DMS114 treated with DMSO at 0.1 percent for 48 hours (cell line): ENCODE measurements around the gene GPRC5A.
A peak's percentile ranks its signal among the peaks of the same experiment; 100 is the strongest.
"Not testable (repeated sequence)": the region's sequence is repeated elsewhere in the genome, so short reads cannot be mapped to it uniquely, and the experiment has no call there.

ENCODE experiments used
- DNase-seq: peaks from one replicate; lab custom pipeline; 2025; ENCODE audit not compliant: unreplicated experiment; lab: John Stamatoyannopoulos, UW

Gene GPRC5A, protein sequence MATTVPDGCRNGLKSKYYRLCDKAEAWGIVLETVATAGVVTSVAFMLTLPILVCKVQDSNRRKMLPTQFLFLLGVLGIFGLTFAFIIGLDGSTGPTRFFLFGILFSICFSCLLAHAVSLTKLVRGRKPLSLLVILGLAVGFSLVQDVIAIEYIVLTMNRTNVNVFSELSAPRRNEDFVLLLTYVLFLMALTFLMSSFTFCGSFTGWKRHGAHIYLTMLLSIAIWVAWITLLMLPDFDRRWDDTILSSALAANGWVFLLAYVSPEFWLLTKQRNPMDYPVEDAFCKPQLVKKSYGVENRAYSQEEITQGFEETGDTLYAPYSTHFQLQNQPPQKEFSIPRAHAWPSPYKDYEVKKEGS

DNA sequence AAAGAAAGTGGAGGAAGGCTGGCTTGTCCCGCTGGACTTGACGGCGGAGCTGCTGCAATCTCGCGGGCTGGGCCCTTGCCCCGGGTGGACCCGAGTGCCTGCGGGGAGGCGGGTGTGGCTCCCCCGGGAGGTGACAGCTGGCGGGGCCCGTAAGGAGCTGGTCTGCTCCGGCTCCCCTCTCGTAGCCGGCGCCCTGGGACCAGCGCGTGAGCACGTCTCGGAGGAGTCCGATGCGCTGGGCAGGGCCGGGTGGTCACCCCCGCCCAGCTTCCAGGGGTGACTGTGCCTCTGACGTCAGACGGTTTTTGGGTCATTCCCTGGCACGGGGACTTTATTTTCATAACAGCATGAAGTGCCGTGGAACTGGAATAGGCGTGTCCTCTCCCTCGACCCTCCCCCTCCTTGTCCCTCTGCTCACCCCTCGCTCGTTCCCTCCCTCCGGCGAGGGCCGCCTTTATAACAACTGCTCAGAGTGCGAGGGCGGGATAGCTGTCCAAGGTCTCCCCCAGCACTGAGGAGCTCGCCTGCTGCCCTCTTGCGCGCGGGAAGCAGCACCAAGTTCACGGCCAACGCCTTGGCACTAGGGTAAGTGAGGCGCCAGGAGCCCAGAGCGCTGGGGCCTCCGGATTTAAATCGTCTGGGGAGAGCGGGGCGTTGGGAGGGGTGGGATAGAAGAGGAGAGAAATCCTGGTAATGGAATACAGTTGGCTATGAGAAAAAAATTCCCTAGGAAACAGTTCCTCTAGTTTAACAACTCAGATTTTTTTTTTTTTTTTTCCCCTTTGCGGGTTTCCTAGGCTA lies at the start of gene GPRC5A:
GPRC5A (plus strand) TSS at position 483 of the 801 bp plus-strand sequence. CDS start 16,688 bp downstream, outside the sequence.
- DNase-seq = peak; percentile 64

DNA sequence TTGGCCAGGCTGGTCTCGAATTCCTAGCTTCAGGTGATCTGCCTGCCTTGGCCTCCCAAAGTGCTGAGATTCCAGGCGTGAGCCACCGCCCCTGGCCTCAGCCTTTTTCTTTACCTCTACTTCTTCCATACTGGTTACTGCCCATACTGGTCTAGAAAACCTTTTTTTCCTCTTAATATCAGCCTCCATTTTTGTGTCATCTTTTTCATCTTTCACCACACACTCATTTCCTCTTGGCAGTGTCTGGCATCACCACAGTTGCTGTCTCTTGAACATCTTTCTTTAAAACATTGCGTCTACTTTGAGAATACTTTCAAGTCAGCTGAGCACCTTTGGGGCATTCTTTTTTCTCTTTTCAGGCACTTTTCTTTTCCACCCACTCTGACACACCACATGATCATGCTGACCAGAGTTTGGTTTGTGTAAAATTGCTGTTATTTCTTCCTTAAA lies 45.5 kb upstream of the GPRC5A start:
- no peak for DNase-seq

DNA sequence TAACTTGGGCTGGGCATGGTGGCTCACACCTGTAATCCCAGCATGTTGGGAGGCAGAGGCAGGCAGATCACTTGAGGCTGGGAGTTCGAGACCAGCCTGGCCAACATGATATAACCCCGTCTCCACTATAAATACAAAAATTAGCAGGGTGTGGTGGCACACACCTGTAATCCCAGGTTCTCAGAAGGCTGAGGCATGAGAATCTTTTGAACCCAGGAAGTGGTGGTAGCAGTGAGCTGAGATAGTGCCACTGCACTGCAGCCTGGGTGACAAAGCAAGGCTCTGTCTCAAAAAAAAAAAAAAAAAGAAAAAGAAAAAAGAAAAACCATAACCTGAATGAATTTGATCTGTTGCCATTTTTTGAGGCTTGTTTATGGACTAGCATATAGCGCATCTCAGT lies 44.6 kb upstream of the GPRC5A start:
- DNase-seq = not testable (repeated sequence)

DNA sequence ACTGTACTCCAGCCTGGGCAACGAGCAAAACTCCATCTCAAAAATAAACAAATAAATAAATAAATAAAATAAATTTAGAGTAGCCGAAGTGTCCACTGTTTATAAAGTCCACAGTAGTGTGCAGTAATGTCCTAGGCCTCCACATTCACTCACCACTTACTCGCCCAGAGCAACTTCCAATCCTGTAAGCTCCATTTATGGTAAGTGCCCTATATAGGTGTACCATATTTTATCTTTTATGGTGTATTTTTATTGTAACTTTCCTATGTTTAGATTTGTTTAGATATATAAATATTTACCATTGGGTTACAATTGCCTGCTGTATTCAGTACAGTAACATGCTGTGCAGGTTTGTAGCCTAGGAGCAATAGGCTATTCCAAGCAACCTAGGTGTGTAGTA lies 37.9 kb upstream of the GPRC5A start:
- DNase-seq = no peak

DNA sequence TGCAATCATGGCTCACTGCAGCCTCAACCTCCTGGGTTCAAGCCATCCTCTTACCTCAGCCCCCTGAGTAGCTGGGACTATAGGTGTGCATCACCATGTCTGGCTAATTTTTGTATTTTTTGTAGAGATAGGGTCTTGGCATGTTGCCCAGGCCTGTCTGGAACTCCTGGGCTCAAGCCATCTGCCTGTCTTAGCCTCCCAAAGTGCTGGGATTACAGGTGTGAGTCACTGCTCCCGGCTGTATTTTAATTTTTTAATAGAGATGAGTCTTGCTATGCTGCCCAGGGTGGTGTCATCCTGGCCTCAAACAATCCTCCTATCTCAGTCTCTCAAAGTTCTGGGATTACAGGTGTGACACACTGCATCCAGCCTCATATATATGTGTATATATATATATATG lies 31.7 kb upstream of the GPRC5A start:
- no peak for DNase-seq

DNA sequence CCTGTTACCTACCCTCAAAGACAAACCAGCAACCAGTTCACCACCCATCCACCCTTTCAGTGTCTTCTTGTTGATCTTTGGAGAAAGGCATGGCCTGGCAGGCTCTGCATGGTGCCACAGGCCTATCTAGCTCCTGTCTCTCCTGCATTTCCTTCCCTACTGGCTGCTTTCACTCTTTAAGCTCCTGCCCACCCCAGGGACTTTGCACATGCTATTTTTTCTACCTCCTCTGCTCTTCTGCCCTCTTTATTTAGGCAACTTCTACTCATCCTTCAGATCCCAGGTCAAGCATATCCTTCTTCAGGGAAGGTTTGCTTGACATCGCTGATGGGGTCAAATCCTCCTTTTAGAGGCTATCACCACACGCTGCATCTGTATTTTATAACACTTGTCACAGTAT lies 27.1 kb upstream of the GPRC5A start:
- no peak for DNase-seq

DNA sequence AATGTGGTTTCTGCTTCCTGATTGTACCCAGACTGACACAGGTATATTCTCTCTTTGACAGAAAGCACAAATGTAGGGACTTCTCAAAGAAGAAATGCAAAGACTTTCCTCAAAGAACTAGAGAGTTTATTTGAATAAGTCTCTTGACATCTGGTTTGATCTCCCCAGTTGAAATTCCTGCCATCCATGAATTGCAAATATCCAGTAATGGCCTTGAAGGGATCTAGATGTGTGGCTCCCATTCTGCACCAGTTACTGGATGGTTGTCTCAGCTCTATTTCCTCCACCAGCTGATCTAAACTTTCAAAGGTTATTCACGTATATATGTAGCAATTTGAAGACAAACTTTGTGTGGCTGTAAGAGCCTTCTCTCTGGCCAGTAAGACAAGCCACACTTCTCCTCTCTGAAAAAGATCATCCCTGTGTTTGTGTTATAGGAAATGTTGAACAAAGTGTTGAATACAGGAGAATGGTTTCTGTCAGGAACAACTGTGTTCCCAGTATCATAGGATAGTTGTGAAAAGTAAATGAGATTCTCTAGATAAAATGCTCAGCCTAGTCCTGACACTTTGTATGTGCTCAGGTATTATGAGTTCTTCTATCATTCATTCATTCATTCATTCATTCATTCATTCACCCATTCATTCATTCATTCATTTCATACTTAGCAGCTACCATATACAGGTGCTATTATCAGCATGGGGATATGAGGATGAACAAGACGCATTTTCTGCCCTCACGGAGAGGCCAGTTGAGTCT lies 22.7 kb upstream of the GPRC5A start:
- DNase-seq = no peak

DNA sequence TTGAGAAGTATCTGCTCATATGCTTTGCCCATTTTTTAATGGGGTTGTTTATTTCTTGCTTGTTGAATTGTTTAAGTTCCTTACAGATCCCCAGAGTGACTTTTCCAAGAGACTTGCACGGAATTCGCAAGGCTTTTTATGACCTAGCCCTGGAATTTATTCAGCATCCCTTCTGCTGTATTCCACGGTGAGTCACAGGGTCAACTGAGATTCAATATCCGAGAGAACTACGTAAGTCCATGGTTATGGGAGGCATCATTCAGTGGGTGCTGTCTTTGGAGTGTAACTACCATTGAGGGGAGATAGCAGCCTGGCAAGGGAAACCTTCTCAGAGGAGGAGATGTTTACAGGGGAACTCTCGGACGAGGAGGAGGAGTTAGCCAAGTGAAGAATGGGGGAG lies 20.9 kb upstream of the GPRC5A start:
- no peak for DNase-seq

DNA sequence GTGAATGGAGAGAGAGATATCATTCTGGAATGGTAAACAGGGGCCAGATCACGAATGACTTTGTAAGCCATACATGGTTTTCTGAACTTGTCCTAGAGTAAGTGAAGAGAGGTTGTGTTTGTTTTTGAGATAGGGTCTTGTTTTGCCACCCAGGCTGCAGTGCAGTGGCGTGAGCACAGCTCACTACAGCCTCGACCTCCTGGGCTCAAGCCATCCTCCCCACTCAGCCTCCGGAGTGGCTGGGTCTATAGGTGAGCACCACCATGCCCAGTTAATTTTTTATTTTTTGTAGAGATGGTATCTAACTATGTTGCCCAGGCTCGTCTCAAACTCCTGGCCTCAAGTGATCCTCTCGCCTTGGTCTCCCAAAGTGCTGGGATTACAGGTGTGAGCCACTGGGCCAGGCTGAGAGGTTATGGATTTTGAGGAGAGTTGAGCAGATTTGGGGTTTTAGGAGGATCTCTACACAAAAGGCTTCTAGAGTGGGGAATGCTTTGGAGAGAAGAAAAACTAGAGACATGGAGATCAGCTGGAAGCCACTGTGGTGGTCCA lies 19.7 kb upstream of the GPRC5A start:
- DNase-seq = no peak

DNA sequence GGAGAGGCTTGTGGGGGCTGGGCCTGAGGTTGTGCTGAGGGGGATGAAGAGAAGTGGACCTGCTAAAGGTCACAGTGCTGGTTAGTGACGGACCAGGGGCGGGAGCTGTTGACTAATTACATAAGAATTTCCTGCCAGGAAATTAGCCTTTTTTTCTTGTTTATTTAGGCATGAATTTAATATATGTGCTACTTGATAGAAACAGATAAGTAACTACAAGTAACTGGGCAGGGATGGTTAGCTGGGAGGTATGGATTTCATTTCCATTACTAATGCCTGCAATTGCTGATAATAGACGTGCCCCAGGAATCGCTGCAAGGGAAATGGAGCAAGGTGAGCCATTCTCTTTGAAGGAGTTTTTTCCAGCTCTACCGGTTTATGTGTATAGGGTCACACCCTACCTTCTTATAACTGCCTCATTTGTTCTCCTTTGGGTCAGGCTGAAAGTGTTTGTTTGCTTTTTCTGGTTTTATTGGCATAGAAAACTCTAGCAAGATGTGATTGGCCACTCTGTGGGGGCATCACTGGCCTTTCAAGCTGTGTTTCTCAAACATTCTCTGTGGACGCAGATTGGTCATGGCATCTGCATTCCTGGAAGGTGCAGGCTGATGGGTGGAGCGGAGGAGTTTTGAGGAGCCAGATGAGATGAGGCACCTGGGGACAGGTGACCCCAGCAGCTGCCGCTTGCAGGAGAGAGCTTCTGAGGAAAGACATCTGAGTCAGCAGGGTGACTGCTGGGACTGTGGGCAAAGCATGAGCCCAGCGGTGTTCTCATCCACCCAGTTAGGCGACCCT lies 19.0 kb upstream of the GPRC5A start:
- DNase-seq = no peak

DNA sequence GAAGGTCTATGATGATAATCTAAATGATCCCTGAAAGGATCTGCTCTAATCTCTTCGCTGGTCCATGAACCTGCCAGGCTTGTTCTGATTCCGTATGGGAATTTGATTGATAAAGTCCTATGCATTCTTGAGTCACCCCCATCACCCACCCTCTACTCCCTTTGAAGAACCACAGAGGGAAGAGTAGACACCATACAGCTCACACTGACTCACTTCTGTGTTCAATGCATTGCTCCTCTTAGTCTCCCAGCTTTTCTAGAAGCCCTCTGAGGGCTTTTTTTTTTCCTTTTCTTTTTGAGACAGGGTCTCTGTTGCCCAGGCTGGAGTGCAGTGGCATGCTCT lies 18.5 kb upstream of the GPRC5A start:
- DNase-seq = no peak

DNA sequence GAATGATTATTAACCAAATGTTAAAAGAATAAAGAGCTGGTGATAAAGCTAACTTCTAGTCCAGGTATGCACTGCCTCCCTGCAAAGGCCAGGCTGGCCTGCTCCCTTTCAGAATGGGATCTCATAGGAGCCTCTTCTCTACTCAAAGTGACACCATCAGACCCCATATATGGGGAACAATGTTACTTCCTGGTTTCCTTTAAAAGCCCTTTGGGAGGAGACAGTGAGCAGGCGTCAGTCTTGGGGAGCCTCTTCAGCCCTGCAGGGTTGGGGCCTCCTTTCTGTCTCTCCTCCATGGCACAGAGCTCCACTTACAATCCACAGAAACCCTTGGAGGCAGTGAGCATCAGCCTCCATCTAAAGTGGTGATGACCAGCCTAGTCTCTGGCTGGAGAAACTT lies 17.3 kb upstream of the GPRC5A start:
- DNase-seq = no peak

DNA sequence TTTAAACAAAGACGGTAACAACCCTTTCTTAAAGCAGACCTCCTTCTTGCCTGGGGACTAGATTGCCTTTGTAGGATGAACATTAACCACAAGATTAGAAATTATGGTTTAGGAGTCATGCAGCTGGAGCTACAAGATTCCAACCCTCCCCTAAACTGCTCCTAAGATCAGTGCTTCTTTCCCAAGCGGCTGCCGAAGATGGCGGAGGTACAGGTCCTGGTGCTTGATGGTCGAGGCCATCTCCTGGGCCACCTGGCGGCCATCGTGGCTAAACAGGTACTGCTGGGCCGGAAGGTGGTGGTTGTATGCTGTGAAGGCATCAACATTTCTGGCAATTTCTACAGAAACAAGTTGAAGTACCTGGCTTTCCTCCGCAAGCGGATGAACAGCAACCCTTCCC lies 16.1 kb upstream of the GPRC5A start:
- DNase-seq = not testable (repeated sequence)

DNA sequence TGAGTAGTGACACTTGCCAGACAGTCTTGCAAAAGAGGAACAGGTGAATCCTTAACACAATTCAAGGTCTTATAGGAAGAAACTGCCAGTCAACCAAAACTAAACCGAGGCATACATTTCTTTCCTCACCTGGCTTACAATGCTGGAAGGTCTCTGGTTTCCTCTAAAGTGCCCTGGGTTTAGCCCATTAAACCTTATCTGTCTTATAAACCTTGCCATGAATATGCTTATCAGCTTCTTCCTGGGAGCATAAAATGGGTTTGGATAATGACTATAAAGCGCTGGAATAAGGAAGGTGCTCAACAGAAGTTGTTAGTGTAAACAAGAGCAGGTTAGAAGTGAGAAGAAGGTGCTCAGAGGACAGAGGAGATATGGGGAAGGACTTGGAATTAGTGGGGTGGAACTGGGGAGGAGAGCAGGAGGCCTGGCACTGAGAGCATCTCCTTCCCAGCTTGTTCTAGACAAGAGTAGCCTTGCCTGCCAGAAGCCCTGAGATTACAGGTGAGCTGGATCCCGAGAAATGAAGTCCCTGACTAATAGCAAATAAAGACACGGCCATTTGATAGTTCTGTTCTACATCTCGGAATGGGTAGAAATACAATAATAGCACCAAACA lies 14.1 kb upstream of the GPRC5A start:
- no peak for DNase-seq

DNA sequence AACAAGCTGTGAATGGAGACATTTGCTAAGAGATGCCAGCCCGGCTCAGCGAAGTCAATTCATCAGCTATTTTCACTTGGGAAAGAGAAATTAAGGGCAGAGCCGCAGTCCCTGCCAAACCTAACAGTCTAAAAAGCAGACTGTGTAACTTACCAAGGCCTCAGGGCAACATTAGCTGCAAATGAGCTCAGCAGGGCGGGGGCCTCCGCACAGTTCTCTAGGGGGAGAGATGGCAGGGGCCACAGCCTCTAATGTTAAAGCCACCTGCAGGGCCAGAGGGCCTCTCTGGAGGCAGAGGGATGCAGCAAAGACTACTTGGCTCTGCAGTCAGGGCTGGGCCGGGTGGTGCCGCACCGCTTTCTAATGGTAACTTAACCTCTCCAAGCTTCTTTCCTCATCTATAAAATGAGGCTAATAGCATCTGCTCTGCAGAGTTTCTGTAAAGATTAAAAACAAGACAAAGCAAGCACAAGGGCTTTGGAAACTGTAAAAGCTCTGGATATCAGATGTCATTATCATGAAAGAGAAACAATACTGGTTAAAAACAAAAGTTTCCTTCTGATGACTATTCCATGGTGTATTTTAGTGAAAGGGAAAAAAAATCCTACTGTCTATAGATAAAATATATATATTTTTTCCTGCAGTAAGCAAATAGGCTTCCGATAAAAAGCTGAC lies 13.4 kb upstream of the GPRC5A start:
- no peak for DNase-seq

DNA sequence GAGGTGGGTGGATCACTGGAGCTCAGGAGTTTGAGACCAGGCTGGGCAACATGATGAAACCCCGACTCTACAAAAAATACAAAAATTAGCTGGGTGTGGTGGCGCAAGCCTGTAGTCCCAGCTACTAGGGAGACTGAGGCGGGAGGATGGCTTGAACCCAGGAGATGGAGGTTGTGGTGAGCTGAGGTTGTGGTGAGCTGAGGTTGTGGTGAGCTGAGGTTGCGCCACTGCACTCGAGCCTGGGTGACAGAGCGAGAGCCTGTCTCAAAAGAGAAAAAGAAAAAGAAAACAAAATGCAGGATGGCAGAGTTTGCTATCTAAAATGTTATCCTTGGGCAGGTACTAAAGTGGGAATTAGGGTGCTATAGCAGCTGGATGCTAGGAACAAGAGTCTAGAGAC lies 10.8 kb upstream of the GPRC5A start:
- DNase-seq = no peak

DNA sequence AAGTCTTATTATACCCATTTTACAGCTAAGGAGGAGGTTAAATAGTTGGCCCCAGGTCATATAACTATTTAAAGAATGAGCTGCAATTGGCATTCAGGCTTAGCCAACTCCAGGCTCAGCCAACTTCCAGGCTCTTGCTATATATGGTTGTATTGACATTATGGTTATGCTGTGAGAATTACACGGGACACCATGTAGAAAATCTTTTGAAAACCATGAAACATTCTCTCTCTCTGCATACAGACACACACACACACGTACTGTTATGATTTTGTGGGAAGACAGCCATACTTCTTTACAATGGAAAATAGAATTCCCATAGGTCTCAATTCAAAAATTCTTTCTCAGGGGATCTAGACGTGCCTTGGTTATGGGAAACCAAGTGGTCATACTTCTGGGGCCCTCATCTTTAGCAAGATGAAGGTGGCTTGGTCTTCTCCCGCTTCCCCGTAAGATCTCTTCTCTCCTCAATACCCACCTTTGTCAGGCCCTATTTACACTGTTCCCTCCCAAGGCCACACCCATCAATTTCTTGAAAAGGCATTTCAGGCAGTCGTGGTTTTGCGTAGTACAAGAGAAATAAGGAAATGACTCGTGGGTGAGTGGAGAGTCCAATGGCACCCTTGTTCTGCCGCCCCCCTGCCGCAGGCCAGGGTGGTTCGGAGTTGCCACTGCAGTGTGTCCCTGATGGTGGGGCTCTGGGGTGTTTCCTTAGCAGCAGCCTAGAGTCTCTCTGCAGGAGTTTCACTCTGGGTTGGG lies 10.0 kb upstream of the GPRC5A start:
- no peak for DNase-seq

DNA sequence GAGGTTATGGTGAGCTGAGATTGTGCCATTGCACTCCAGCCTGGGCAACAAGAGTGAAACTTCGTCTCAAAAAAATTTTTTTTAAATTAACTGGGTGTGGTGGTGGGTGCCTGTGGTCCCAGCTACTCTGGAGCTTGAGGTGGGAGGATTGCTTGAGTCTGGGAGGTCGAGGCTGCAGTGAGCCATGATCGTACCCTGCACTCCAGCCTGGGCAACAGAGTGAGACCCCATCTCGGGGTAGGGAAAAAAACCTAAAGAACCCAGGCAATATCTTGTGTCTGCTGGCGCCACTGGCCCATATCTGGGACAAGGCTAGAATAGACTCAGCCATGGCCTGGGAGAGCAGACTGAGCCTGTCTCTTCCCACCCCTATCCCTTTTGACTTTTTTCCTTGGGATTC lies 9.1 kb upstream of the GPRC5A start:
- no peak for DNase-seq
